NCI-H524 (cell line): ENCODE measurements around the gene IGFBP4.

Experiments used
- DNase-seq, 2 experiments: peaks; one replicate each; lab custom pipeline; 2025; lab: John Stamatoyannopoulos, UW

IGFBP4 gene

GRCh38 chr17:40456396-40456951 is 13.2 kb downstream of the IGFBP4 start:
- no peak for DNase-seq

DNA sequence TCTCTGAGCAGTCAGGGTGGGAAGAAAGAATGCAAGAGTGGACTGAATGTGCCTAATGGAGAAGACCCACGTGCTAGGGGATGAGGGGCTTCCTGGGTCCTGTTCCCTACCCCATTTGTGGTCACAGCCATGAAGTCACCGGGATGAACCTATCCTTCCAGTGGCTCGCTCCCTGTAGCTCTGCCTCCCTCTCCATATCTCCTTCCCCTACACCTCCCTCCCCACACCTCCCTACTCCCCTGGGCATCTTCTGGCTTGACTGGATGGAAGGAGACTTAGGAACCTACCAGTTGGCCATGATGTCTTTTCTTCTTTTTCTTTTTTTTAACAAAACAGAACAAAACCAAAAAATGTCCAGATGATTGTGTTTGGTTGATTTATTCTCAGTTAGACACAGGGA is 14.1 kb downstream of the IGFBP4 start:
- DNase-seq, result no peak

DNA sequence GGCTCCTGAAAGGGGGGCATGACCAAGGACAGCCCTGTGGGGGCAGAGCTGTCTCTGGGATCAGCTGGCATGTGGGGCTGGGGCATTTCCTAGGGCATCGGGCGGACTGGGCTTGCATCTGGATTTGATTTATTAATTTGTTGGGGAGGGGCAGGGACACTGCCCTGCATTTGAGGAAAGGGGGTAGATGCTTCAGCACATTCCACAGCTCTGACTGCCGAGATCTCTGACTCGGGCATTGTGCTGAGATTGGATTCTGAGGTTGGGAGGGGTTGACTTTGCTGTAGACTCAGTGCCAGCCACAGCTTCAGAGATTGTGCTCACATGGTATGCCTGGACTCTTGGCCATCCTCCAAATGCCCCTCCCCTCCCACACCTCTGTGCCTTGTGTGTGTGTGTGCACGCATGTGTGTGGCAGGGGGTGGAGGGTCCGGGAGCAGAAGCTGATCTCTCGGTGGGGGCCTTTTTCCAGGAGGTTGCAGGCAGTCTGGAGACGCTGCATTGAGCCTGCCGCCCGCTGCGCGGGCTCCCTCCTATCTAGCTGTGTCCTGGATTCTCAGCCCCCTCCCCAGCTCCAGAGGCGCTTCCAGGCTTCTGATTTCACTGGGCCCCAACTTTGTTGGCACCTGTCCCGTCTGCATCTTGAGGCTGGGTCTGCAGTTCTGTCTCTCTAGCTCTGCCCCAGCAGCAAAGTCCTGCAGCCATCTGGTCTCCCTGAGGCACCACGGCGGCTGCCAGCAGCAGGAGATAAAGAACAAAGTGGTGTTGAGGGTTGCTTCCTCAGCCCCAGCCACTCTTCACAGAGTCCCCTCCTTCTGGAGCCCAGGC is 14.9 kb downstream of the IGFBP4 start:
- peak; percentile 20 to 58 for DNase-seq

DNA sequence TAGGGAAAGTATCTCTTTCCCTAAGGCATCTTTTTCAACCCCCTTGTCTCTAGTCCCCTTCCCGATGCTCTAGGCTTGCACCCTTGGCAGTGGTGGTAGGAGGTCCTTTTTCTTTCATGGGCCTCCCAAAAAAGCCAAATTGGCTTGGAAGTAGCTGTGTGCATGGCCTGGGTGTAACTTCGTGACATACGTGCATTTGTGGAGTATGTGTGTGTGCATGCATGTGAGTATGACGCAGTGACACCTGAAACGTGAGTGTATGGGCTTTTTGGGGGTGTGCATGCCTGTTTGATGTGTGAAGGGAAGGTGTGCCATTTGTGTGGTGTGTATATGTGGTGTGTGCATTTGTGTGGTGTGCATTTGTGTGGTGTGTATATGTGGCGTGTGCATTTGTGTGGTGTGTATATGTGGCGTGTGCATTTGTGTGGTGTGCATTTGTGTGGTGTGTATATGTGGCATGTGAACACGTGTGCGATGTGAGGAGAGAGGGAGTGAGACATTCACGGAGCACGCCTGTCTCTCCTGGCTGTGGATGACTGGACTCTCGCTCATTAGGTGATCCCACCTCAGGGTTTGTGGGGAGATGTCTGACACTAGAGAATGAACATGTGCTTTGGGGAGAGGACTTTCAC is 15.7 kb downstream of the IGFBP4 start:
- no peak for DNase-seq

DNA sequence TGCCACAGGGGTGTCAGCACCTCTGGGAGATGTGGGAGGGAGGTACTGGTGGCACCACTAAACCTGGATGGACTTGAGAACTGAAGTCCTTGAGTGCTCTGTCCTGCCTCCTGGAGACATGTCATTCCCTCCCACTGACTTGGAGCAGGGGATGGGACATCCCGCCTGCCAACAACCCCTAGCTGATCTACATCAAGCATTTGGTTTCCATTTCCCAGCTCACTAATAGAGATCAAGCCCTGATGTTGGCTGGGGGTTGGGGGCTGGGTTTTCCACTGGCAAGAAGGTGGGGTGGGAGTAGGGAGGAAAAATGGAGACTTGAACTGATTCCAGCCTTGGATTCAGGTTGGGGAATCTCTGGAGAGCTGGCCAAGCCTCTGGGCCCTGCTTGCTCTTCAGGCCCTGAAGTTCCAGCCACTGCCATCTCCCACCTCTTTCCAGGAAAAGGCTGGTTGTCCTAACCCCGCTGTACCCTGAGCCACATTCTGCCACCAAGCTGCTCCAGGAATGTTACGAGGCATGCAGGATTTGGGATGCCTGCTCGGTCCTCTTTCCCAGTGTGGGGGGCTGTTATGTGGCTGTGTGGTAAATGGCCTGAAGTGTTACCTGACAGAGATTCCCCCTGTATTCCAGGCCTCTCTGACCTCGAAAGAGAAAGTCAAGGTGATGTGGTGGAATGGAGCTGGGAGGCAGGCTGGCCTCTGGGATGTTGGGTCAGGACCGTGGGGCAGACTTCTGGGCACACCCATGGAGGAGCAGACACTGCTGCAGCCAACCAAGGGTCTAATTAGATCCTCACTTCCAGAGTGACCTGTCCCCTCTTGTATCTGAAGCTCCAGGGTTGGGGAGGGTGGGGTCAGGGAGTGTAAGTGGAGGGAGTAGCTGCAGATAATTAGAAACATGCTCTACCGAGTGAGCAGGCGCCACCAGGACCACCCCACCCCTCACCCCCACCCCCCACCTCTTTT is 16.7 kb downstream of the IGFBP4 start:
- no peak for DNase-seq

DNA sequence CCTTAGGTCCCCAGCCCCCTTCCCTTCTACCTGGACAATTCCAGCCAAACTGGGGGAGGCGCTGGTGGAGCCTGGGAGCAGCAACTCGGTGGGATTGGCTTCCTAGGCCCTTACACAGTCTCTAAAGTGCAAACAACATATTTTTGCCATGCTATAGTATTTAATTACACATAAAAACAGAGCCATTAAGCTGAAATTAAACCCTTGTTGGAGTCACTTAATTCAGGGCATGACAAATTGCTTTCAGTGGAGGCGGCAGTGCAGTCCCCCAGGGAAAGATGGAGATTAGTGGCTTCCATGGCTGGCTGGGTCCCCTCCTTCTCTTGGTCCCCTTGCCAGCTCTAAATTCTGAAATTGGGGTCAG is 17.3 kb downstream of the IGFBP4 start:
- DNase-seq, result no peak

DNA sequence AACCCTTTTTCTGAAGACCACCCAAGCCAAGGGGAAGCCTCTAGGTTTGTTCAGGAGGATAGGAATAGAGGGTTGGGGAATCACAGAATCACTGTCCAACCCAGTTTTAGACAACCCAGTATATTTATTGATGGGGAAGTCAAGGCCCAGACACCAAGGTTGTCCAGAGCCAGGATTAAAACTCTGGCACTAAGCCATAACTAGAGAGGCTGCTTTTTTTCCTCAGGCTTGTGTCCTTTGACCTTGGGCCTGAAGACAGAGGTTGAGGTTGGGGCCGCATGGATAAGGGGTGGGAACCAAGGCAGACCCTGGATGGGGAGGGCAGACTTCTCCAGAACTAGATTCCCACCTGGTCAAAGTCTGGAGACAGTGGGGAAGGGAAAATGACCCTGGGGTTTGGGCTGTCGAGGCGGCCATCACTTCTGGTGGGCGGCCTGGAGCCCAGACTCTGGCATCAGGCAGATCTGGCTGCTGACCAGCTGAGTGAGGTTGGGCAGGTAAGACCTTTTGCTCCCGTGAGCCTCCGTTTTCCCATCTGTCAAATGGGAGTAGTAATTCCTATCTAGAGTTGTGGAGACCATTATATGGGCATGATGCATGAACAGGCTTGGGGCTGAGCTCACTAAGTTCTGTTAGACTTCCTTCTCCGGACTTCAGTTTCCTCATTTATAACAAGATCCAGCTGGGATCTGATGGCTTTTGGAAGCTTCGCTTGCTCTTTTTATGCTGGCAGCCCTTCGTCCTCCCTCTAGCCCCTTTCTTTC is 17.9 kb downstream of the IGFBP4 start:
- DNase-seq, result no peak

GRCh38 chr17:40461732-40462342 is 18.6 kb downstream of the IGFBP4 start:
- DNase-seq, result no peak

DNA sequence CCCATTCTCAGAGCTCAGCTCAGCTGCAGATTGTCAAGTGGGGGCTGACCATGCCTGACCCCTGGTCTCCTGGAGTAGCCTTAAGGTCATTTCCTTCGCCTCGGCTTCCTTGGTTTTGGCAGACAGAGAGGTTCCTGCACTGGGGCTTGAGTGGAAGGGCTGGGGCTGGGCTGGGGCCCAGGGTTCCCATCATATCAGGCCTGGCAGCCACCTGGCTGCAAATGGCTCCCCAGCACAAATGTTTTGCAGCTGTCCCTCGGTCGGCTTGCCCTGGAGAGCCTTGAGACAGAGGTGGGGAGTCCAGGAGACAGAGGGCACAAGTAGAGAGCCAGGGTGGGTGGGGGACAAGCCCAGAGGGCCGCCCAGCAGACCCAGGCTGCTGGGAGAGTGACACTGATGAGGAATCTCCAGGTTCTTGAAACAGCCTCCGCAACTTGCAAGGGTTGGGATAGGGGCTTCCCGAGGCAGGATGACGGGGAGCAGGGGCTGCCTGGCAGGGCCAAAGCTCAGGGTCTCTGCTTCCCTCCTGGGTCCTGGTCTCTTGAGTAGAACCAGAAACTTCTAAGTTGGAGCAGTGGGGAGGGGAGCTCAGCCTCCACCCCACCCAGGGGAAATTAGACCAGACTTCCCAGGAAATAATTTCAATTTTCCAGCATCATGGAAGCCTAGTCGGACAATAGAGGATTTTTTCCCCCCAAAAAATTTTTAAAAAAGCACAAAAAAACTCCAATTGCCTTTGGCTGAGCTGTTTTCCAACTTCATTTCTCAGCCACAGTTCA is 19.3 kb downstream of the IGFBP4 start:
- no peak for DNase-seq

DNA sequence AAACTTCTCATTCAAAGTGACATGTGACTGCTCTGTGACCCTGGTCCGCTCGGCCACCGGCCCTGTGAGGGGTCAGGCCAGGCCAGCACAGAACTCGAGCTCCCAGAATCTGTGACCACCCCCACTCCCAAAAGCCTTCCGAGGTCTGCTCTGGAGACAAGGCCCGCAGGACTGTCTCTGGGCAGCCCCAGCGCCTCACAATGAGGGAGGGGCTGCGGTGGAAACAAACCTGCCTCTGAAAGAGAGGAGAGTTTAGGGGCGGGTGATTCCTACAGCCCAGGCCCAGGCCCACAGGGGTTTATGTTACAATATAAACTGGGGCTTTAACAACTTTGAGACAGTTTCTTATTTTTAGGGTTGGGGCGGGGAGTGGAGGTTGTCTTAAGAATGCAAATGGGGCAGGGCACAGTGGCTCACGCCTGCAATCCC is 19.9 kb downstream of the IGFBP4 start:
- no peak for DNase-seq

DNA sequence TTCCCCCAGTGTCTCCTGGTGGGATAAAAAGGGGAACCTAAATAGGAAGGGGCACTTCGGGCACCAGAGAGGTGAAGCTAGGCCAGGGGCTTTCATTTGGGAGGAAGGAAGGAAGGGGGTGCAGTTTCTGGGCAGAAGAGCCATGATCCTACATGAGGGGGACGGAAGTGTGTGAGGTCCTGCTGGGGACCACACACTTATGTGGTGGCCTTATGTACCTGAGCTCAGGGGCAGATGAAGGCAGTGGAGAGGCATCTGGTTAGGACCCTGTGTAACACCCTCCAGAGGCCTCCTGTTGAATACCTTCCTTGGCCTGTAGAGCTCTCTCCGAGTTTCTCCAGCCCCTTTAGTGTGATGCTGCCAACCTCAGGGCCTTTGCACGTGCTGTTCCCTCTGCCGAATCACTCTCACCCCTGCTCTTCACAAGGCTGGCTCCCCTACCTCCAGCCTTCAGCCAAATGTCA is 21.2 kb downstream of the IGFBP4 start:
- DNase-seq, result no peak

GRCh38 chr17:40466298-40466971 is 23.2 kb downstream of the IGFBP4 start:
- no peak for DNase-seq

DNA sequence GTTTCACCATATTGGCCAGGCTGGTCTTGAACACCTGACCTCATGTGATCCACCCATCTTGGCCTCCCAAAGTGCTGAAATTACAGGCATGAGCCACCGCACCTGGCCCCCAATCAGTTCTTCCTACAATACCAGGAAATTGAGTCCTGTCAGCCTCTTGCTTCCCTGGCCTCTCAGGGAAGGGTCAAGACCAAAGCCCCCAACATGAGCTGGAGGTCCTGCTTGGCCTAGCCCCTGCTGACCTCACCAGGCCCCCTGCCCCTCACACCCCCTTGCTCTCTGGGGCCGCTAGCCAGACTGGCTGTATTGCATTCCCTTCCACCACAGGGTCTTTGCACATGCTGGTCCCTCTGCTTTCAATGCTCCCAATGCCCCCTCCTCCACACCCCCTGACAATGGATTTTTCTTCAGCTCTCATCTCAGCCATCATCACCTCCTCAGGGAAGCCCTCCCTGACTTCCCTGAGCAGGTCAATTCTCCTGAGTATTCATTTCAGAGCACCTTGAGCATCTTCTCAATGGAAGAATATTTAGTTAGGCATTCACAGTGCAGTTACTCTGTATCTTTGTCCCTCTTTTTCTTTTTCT is 24.1 kb downstream of the IGFBP4 start:
- DNase-seq, result no peak

GRCh38 chr17:40468560-40468959 is 25.3 kb downstream of the IGFBP4 start:
- DNase-seq, result no peak

DNA sequence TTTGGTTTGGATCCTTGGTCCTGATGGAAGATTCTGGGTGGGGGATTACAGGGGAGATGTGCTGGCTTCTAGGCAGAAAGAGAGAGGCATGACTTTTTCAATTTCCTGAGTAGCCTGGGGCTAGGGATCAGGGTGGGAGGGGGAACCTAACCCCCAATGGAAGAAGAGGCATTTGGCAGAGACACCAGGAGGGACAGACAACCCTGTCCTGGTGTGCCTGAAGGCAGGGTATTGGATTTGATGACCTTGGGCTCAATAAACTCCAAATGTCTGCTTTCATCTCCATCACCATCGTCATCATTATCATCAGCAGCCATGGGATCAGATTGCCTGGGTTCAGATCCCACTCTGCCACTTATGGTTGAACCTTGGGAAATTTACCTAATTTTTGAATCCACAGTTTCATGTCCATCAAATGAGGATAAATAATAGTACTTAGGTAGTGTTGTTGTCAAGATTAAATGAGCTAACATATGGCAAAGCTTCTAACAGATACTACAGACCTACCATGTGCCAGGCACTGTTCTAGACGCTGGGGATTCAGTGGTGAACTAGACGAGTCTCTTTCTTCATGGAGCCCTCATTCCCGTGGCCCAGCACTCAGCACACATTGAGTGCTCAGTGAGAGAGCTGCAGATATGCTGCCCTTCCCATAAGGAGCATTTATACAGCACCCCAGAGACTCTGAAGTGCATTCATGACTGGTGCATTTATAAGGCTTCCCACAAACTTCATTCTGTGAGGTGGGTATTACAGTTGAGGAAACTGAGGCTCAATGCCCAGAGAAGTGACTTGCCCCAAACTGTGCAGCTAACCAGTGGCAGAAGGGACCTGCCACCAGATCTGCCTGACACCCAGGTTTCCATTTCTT is 26.8 kb downstream of the IGFBP4 start:
- no peak for DNase-seq

DNA sequence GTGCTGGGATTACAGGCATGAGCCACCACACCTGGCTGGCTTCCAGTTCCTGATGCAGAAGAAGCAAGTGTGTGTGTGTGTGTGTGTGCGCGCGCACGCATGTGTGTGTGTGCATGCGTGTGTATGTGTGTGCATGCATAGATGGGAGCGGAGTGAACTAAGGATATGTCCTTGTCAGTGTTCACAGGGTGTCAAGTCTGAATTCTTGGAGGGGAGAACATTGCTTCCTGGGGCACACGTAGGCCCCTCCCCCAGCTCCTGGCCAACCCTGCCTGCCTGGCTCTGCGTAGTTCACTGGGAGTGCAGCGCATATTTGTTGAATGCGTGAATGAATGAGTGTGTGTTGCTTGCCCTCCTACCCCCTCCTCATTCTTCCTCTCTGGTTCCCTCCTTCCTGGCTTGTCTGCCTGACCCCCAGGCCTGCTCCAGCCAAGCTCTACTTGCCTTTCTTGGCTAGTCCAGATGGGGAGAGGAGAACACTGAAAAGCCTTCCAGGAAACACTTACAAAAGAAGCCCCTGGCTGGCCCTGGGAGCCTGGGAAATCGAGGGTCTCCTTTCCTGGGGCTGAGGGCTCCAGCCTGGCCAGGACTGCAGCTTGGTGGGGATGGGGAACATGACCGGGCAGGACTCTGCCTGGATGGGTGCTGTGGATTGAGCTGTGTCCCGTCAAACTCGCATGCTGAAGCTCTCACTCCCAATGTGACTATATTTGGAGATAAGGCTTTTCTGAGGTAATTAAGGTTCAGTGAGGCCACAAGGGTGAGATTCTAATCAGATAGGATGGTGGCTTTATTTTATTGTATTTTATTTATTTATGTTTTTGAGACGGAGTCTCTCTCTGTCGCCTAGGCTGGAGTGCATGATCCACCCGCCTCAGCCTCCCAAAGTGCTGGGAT is 27.9 kb downstream of the IGFBP4 start:
- DNase-seq, result no peak
